HG02938 (cell line): Measurements from ENCODE around the gene VWA3B.
"Not testable (repeated sequence)": the region's sequence is repeated elsewhere in the genome, so short reads cannot be mapped to it uniquely, and the experiment has no call there.

Source experiments
- ATAC-seq: cut with Tn5 transposase; IDR thresholded peaks from one replicate; pipeline ENCODE4 v1.9.1; 2021; ENCODE audit warnings: mild to moderate bottlenecking, moderate library complexity; ENCODE audit not compliant: unreplicated experiment

The VWA3B gene

DNA sequence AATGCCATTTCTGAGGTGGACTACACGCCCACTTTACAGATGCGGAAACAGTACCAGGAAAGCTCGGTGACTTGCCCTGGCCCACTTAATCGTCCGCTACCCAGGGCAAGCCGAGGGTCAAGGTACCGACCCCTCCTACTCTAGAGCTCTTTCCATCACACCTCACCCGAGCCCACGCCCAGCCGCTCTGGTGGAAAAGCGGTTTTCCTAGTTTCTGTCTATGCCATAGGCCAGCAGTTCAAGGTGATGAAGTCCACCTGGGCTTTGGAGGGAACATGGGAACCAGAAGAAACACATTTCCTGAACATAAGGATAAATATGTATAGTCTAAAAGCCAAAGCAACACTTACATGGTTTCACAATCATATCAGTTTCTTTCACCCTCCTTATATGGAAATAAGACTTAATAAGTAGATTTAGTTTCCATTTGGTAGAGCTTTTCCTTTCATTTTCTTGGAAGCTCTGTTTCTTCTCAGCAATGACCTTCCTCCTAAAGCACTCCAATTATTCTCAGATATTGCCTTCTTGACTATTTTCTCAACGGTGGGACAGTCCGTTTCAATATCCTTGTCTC lies 567 bp downstream of the VWA3B start:
- ATAC-seq: no peak

DNA sequence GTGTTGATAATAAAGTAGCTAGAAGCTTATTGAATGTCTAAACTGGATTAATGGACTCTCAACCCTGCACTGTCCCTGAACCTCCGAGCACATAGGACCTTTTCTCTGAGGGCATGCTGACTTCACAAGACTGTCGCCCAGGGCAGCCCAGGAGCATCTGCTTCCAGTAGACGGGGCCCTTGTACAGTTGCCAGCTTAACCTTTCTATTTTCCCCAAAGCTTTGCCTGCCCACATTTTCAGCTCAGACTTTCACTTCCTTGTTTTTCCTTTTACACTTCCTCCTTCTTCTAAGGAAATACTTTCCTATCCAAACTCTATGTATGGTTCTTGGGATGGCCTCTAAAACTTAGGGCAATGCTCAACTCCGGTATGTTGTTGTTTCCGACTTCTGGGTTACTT lies 1.3 kb downstream of the VWA3B start:
- ATAC-seq: no peak

DNA sequence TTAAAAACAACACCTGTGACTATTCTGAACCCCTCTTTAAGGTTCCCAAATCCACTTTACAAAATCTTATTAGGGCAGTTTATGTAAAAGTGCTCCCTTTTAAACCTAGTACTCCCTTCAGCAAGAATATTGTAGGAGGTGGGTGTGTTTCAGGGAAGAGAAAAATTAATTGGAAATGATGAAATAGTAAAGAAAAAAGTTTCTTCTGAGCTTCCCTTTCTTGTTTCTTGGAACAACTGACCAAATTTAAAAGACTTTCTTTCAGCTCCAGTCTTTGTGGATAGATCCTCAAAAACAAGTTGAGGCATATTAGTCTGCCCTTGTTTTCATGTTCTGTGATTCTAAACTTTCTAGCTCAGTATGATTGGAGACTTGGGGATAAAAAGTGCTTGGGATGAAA lies 3.0 kb downstream of the VWA3B start:
- ATAC-seq: no peak

DNA sequence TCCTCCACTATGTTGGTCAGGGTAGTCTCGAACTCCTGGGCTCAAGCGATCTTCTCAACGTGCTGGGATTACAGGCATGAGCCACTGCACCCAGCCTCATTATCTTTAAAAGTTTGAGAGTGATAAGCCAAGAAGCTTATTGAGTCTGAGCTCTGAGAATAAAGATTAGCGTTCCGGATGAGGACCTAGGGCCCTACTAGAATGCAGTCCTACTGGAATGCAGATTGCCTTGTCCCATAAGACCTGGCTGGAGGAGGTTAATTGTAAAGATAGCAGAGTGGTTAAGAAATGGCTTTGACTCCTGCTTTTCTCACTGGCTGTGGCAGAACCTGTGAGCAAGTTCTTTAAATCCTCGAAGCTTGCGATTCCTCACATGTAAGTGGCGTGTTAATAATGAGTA lies 4.0 kb downstream of the VWA3B start:
- ATAC-seq: no peak

DNA sequence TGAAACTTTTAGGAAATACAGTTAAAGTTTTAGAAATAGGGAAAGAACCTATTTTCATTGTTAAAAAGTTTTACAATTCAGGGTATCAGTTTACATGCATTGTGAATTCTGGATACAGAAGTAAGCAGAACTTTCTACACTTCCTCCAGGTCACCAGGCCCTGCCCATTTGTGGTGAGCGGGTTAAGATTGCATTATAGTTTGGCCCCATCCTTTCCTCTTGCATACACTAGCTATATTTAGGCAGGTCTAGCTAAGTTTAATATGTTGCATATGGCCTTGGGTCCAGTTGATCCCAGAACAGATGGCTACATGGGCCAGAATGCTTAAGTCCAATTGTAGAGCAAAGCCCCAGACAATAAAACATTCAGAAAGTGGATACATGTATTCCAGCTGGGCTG lies 4.8 kb downstream of the VWA3B start:
- ATAC-seq: no peak

DNA sequence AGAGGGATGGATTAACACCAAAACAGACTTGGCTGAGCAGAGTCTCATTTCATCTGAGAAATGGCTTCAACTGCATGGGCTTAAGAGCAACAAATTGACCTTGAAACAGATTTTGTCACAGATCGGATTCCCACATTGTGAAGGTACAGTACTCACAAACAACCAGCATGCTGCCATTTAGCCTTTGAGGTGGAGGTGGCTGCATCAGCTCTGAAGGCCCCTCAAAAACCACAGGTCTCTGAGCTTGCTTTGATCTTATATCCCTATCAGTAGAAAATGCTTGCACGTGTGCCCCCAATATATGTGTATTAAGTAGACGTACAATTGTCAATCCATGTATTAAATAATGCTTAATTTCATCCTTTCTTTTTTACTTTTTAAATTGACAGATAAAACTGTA lies 6.2 kb downstream of the VWA3B start:
- no peak for ATAC-seq

DNA sequence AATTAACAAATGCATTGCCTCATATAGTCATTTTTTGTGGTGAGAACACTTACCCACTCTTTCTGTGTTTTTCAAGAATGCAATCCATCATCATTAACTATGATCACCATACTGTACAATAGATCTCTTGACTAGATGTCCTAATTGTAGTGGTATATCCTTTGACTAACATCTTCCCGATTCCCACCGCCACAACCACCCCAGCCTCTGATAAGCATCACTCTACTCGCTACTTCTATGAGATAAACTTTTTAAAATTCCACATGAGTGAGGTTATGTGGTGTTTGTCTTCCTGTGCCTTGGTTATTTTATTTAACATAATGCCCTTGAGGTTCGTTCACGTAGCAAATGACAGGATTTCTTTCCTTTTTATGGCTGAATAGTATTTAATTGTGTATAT lies 6.6 kb downstream of the VWA3B start:
- ATAC-seq: no peak

DNA sequence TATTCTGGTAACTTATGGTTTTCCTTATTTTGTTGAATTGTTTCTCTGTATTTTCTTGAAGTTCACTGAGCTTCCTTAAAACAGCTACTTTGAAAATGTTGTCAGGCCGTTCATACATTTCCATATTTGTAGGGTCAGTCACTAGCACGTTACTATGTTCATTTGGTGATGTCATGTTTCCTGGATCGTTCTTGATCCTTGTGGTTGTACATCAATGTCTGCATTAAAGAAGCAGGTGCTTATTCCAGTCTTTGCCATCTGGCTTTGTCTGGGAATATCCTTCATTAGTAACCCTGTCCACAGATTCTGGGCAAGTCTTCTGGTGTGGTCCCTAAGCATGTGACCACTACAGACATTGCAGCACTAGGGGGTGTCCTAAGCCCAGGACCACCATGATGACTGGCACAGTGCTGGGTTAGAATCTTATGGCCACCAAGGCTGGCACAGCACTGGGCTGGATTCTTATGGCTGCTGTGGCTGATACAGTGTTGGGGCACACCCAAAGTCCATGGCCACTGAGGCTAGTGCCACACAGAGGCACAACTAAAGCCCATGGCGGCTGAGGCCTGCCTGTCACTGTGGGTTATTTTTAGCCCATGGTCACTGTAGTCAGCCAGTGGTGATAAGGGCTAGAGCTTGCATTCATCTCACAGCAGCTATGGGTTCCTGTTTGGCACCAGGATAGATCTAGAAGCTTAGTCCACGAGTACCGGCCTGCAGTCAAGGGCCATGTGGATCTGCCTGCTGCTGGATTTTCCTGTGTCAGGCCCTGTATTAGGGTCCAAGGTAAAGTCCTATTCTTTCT lies 13.2 kb downstream of the VWA3B start:
- no peak for ATAC-seq

DNA sequence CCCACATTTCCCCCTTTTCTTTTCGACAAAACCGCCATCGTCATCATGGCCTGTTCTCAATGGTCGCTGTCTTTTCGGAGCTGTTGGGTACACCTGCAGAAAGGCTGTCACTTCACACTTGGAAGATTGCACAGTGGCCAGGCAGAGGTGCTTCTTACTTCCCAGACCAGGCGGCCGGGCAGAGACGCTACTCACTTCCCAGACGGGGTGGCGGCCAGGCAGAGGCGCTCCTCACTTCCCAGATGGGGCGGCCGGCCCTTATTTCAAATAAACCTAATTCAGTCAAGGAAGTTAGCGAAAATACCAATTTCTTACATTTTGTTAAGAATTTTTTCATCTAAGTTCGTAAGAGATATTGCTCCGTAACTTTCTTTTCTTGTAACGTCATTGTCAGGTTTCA lies 15.3 kb downstream of the VWA3B start:
- ATAC-seq: not testable (repeated sequence)

DNA sequence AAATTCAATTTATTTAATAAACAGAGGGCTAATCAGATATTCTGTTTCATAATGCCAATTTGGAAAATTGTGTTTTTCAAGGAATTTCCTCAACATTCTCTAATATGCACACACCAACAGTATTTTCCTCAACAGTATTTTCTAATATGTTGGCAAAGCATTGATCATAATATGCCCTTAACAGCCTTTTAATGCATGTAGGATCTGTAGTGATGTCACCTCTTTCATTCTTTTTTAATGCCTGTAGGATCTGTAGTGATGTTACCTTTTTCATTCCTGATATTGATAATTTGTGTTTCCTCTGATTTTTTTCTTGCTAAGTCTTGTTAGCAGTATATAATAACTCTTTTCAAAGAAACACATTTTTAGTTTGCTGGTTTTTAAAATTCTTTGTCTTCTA lies 15.9 kb downstream of the VWA3B start:
- no peak for ATAC-seq

DNA sequence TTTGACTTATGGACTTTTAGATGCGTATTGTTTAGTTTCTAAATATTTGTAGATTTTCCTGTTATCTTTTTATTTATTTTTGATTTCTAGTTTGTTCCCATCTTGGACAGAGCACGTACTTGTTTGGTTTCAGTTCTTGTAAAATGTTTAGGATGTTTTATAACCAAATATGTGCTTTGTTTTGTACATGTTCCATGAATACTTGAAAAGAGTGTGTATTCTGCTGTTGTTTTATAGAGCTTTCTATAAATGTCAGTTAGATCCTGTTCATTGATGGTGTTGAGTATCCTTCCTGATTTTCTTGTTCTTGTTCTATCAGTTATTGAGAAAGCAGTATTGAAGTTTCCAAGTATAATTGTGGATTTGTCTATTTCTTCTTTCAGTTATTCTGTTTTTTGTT lies 21.1 kb downstream of the VWA3B start:
- no peak for ATAC-seq

DNA sequence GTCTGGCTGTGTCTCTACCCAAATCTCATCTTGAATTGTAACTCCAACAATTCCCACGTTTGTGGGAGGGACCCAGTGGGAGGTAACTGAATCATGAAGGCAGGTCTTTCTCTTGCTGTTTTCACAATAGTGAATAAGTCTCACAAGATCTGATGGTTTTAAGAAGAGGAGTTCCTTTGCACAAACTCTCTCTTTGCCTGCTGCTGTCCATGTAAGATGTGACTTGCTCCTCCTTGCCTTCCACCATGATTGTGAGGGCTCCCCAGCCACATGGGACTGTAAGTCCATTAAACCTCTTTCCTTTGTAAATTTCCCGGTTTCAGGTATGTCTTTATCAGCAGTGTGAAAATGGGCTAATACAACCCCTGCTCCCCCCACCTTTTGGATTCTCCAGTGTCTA lies 23.8 kb downstream of the VWA3B start:
- no peak for ATAC-seq

DNA sequence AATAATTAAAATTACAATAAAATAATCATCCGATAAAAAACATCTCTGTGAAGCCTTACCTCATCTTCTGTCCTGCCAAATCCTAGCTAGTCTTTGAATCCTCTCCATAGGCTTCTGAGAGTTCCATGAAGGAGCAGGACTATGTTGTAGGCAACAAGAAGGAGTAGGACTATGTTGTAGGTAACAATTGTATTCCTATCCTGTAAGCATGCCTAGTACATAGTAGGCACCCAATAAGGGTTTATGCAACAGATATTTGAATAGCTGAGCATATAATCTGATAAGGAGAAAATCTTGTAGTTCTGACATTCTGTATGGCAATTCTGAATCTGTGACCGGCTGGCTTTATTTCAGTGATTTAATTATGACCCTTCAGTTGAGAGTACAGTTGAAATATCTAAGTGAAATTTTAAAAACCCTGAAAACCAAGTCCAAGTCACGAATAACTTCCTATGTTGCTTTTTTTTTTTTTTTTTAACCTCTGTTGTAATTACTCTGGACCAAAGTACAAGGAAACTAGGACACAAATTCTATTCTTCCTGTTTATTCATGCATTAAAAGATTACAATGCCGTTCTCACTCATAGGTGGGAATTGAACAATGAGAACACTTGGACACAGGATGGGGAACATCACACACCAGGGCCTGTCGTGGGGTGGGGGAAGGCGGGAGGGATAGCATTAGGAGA lies 27.8 kb downstream of the VWA3B start:
- ATAC-seq: no peak

DNA sequence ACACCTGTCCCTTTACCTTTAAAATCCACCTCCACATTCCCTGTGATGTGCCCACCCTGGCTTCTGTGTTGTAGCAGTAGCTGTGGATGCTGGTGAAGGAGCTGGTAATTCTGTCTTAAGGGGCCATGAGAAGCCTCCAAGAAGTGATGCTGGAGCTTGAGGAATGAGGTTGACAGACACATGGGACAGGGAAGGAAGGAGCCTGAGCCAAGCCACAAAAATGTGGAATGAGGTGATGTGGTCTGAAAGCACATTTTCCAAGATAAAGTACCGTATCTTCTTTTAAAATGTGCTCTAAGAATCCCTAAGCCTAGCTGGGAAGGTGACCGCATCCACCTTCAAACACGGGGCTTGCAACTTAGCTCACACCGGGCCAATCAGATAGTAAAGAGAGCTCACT lies 31.2 kb downstream of the VWA3B start:
- ATAC-seq: no peak

DNA sequence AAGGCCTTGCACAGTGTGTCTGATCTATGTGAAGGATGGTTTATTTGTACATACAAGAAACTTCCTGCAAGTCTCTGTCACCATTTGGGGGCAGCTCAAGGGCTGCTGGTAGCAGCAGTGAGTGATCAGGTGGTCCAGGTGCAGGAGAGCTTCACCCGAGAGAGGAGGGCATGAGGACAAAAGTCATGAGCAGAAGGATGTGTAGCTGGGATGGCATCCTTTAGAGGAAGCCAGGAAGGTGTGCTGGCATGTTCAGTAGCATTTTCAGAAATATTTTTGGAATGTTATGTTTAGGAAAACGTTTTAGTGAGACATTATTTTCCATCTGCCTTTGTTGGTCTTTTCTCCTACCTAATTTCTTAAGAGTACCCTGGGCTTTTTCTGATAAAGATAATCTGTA lies 31.9 kb downstream of the VWA3B start:
- ATAC-seq: no peak

DNA sequence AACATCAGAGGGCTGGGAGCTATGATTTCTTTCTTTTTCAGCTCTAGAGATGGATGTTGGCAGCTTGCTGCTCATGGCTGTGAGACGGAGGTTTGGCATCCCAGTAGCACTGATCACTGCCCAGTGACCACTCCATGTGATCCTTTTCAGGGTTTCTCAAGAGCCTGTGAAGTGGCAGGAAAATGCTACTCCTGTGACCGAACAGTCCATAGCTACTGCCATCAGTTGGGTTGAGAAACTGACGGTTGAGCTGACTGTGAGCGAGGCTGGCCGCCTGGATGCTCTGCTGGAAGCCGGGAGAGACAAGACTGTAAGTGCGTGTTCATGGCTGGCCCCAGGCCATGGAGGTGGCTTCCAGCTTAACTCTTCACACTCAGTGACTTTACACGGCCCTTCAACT lies 34.2 kb downstream of the VWA3B start:
- ATAC-seq: no peak

DNA sequence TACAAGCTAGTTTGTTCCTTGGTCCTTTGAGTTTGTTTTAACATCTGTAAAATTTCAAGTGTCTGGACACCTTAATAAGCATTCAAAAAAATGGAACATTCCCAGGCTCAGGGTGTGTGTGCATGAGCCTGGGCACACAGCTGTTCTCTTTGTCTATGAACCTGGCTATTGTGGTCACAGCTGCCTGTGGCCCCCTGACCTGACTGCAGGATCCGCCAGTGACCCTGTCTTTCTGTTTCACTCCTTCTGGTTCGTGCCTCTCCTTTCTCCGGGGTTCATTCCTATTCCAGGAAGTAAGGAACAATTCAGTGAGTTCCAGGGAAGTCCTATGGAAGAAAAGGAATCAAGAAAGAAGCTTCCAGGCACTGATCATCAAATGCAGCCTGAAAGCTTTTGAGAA lies 35.6 kb downstream of the VWA3B start:
- no peak for ATAC-seq

DNA sequence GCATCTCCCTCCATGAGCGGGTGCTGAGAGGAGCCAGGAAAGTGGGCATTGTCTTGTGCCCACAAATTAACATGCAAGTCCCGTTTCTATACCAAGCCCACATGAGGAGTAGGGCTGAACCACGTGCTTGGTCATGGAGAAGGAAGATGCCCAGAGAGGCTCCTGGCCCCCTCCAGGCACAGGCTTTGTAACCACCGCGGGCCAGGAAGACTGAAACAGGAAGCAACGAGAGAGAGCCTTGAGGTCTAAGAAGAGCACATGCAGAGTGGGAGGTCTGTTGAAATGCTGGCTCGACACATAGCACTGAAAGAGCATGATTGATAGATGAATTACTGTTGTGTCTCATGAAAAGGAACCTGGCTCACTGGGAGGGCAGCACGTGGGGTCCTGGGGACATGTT lies 36.3 kb downstream of the VWA3B start:
- no peak for ATAC-seq

DNA sequence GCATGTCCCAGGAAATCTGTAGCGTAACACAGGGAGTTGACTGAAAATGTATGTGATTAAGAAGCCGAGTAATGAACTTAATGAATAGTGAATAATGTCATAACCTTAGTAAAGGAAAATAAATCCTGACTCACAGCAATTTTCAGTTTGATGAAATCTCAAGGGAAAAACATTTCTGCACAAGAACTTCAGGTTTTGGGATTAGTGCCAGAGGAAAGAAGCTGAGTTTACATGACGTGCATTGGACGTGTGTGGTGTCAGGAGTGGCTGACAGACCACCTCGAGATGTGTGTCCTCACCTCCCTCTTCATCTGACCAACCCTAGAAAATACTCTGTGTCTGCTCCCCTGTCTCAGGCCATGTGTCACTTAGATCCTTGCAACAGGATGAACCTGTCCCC lies 39.1 kb downstream of the VWA3B start:
- no peak for ATAC-seq

DNA sequence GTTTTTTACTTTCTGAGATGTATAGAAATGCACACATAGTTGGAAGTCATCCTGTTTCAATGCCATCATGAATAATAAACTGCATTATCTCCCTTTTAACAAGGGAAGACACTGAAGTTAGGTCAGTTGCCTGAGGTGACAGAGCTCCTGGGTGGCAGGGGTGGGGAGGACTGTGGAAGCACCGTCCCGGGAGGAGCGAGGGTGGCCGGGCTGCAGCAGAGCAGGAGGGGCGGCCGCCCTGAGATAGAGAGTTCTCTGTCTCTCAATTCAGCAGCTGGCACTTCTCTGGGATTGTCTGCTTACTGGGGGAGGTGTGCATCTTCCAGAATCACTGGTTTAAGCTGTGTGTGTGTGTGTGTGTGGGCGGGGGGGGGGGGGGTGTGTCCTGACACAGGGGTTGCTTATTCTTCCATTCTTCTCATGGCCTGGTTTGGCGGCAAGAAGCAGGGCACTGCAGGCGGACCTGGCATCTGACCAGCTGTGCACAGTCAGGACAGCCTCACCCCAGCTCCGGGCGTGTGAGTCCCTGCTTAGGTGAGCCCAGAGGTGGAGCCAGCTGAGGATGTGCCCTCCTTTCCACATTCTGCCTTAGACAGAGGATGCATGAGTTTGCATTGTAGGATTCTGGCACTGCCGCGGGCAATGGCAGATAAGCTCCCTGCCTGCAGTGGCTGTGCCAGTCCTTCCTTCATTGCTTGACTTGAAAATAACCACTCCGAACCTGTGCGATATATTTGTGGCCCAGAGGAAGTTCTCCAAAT lies 40.4 kb downstream of the VWA3B start:
- no peak for ATAC-seq

DNA sequence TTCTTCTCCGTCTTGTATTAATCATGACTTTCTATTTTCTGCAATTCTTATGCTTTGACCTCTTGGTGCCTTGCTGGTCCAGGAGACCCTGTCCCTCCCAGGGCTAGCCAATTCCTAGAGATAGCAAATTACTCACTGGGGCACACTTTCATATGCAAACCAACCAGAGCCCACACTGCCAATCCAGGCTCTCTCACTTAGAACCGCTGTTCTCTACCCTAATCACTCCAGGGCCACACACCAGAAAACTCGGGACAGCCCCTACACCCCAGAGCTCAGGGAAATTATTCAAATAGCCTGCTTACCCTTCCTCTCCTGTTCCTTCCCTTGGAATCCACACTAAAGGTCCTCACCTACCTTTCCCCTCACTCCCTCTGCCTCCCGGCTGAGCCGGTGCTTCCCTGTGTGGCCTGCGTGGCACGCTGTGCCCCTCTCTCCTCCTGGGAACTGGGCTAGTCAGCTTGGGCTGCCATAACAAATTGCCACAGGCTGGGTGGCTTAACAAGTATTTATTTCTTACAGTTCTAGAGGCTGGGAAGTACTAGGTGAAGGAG lies 41.7 kb downstream of the VWA3B start:
- no peak for ATAC-seq
